ENCODE results near the gene UBE3C. TPM values are rescaled to one million over a fixed set of nuclear protein-coding genes. Genes with fewer than 3 reads are reported as not detected.
A peak's percentile ranks its signal among the peaks of the same experiment; 100 is the strongest.
"Not testable (repeated sequence)": the region's sequence is repeated elsewhere in the genome, so short reads cannot be mapped to it uniquely, and the experiment has no call there.

UBE3C gene
- total RNA-seq, 1 donor from 2014 or later: 124 TPM

DNA sequence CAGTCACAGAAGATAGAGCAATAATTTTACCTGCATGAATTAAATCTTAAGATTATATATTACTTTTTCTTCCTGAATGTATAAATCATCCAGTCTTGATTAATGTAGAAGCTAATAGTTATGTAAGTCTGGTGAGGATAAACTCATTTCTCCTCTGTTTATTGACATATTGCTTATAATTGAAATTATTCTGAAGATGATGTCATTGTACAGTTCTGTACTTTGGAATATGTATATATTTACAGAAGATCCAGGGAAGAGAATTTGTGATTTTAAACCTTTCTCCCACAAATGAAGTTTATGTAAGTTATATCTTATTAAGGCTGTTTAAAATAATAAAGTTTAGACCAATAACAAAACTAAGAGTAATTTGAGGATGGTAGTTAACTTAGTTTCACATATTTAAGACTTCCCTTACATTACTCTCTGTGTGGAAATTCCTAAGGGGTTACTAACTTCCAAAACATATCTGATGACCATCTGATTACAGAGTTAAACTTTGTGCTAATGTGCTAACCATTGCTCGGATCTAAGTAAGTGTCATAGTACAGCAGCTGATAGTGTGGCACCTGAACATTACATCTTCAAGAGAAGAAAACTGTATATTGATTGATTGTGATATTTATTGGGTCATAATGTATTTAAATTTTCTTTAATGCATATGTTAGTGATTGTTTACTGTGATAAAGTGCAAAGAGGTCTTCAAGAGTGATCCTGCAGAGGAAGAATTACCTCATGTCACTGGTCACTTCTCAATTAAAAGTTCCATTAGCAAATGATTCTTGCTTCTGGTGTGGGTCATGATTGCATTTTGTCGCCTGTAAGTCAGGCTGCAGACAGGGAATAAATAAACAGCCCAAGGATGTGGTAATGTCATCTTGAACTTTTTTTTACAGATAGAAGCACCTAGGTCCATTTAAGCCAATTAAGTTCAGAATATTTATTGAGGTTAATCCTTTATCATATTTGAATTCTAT, 96.9 kb downstream of the UBE3C start:
- peak; percentile 25 for DNase-seq (ENCODE audit: low read depth)

DNA sequence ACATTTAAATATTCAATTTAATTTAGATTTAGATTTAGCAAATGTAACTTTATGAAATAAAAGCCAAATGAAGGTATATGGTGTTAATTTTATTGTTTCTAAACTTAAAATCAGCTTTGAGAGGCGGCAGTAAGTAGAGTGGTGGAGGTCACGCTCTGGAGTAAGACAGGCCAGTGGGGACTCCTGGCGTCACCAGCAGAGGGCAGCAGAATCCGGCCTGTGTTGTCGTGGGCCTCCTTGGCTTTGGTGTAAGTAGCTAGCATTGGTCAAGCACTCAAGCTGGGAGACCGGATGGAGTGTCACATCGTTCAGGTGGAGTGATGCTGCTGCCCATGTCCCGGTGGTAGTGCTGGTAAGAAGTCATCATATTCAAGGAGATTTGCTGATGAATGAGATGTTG, 99.4 kb downstream of the UBE3C start:
- no peak for DNase-seq (ENCODE audit: low read depth)

DNA sequence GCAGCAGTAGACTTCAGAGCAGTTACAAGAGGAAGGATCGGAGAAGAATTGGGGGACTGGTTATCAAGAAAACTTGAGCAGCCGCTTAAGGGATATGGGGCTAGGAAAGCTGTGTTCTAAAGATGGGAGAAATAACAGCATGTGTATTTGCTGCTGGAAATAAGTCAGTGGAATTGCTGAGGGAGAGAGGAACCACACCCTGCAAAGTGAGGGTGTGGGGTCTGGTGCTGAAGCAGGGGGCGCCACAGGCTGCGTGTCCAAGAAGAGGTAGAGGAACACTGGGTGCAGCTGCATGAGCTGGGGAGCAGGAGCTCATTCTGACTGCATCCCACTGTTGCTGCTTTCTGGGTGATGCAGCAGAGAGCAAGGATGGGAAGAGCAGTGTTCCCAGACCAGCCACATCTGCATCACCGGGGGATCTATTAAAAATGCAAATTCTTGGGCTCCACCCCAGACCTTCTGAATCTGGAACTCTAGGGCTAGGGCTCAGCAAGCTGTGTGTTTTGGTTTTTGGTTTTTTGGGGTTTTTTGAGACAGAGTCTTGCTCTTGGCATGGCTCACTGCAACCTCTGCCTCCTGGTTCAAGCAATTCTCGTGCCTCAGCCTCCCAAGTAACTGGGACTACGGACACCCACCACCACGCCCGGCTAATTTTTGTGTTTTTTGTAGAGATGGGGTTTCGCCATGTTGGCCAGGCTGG, 101.0 kb downstream of the UBE3C start:
- no peak for DNase-seq (ENCODE audit: low read depth)

- no peak for DNase-seq (ENCODE audit: low read depth)
These were observed 102.9 kb downstream of the UBE3C start for GRCh38 chr7:157241631-157242030.

- DNase-seq (ENCODE audit: low read depth): no peak
These were observed 106.0 kb downstream of the UBE3C start for GRCh38 chr7:157244516-157245294.

DNA sequence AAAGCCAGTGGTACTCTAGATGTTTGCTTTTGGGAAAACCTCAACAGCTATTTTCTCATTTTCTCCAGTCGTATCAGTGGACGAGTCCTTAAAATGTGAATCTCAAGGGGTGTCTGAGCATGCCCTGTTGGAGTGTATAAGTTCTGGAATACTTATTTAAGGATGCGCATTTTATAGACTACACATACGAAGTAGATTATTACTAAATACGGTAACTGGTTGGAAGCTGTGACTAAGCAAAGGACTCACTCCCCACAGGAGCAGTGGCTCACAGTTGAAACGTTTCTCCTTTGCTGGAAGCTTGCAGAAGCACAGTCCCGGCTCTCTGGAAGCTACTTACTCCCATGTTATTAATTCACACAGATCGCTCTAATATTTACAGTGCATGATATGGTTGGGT, 107.3 kb downstream of the UBE3C start:
- no peak for DNase-seq (ENCODE audit: low read depth)

GRCh38 chr7:157248659-157249058, 109.9 kb downstream of the UBE3C start:
- DNase-seq (ENCODE audit: low read depth): no peak

DNA sequence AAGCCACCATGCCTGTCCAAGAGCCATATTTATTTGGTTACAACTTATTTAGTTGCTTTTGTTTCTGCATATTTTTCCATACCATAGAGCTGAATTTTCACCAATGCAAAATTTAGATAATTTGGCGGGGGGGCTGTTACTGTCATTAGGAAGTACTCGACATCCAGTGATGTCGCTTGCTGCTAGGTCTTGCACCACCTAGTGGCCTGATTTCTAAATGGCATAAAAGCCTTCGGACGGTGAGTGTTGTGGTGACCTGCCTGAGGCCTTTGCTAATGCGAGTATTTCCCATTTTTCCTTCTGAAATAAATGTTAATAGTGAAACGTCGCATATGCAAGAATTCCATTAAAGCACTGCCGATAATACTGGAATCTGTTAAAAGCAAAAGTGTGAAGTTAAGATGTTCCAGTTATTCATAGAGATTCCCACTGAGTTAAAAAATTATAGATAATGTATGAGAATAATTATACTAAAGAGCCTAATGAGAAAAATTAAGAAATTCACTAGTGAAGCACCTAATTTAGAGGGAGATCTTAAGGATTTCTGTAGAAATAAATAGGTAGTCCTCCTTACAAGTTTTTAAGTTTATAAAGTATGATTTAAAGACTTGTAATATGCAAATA, 112.0 kb downstream of the UBE3C start:
- peak; percentile 75 for DNase-seq (ENCODE audit: low read depth)

GRCh38 chr7:157251817-157252216, 113.1 kb downstream of the UBE3C start:
- not testable (repeated sequence) for DNase-seq (ENCODE audit: low read depth)

- no peak for DNase-seq (ENCODE audit: low read depth)
These were observed 115.1 kb downstream of the UBE3C start for GRCh38 chr7:157253850-157254249.

DNA sequence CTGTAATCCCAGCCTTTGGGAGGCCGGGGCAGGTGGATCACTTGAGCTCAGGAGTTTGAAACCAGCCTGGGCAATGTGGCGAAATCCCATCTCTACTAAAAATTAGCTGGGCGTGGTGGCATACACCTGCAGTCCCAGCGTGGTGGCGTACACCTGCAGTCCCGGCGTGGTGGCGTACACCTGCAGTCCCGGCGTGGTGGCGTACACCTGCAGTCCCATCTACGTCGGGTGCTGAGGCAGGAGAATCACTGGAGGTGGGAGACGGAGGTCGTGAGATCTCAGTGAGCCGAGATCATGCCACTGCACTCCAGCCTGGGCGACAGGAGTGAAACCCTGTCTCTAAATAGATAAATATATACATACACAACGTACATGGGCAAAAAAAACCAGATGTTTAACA, 116.1 kb downstream of the UBE3C start:
- not testable (repeated sequence) for DNase-seq (ENCODE audit: low read depth)

GRCh38 chr7:157255201-157255606, 116.5 kb downstream of the UBE3C start:
- DNase-seq (ENCODE audit: low read depth): no peak

- DNase-seq (ENCODE audit: low read depth): no peak
These were observed 124.4 kb downstream of the UBE3C start for GRCh38 chr7:157263156-157263555.

GRCh38 chr7:157265051-157265450, 126.3 kb downstream of the UBE3C start:
- no peak for DNase-seq (ENCODE audit: low read depth)

DNA sequence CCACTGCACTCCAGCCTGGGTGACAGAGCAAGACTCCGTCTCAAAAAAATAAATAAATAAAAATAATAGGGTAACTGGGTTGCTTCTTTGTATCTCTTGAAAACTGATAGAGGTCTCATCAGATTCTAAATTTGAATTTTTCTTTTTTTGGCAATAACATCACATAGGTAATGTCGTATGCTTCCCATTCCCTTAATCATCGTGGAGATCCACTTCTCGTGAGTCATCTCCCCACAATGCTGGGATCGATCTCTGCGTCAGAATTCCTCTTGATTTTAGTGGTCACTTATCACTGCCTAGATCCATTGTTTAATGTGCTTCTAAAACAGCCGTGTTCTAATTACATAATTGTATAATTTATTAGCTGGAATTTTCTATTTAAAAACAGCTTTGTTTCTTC, 127.5 kb downstream of the UBE3C start:
- no peak for DNase-seq (ENCODE audit: low read depth)

DNA sequence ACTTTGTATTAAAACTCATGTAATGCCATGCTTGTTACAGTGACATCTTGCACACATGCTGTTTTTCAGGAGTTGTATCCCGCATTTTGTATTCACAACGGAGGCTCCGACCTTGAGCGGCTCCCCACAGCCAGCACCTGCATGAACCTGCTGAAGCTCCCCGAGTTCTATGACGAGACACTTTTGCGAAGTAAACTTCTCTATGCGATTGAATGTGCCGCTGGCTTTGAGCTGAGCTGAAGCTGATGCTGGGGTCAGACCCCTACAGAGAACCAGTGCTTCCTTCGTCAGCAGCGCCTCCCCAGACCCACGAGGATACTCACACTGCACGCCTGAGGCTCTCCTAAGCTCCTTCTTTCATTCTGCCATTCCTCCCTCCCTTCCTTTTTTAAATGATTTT, 128.8 kb downstream of the UBE3C start:
- DNase-seq (ENCODE audit: low read depth): no peak

- DNase-seq (ENCODE audit: low read depth): no peak
These were observed 129.2 kb downstream of the UBE3C start for GRCh38 chr7:157267956-157268355.

GRCh38 chr7:157268540-157268939, 129.8 kb downstream of the UBE3C start:
- DNase-seq (ENCODE audit: low read depth): no peak

- DNase-seq (ENCODE audit: low read depth): no peak
These were observed 130.8 kb downstream of the UBE3C start for GRCh38 chr7:157269341-157270059.

DNA sequence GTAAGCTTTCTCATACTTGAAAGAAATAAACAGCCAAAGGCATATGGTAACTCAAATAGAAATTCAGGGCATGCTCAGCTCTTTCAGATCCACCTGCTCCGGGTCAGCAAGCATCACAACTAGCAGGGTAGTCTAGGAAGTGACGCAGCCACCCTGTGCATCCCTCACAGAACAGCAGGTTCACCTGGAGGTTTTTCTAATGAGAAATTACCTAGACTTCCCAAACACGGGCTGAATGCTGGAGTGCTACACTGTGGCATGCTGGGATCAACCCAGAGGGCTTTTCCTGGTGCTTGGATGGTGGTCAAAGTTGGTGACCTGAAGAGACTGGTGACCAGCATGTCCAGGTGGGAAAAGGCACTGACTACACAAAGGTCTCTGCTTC, 131.3 kb downstream of the UBE3C start:
- DNase-seq (ENCODE audit: low read depth): no peak

Data from myocyte (in vitro differentiated cells).